ENCODE measurements around the gene GULP1.
"Not testable (repeated sequence)": the region's sequence is repeated elsewhere in the genome, so short reads cannot be mapped to it uniquely, and the experiment has no call there.

GULP1 gene

DNA sequence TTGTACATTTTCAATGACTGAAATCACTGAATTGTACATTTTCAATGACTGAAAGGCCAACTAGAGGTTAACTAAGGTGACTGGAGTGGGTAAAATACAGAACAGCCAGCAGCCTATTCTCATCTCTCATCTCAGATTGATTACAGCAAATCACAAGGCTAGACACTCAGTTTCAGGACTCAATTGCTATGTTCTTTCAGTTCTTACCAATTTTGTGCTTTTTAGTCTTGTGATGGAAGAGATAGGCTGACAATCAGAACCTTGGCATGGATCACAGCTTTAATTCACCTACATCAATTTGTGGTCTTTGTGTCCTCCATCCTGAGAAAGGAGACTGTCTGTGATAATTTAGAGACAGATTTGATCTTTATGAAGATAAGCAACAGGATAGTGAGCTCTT is 124.7 kb downstream of the GULP1 start:
- DNase-seq (ENCODE audit: low read depth): no peak

DNA sequence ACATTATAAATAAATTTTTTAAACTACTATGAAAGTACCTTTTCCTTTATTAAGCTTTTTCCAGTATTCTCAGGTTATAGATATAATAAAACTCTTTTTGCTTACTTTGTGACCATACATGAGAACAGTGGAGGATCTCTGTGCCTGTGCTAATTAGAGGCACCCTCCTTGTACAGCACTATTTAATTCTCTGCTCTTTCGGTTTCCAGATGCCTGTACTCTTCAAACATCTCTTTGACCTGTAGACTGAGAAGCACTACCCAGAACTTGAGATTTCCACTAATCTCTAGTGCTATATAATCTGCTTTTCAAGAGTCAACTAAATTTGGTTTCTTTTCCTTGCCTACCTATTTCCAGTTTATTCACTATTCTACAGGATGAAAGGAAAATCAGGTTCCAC is 131.1 kb downstream of the GULP1 start:
- DNase-seq (ENCODE audit: low read depth): no peak

GRCh38 chr2:188425266-188425665 is 133.6 kb downstream of the GULP1 start:
- DNase-seq (ENCODE audit: low read depth): no peak

GRCh38 chr2:188426121-188426520 is 134.4 kb downstream of the GULP1 start:
- DNase-seq (ENCODE audit: low read depth): no peak

- no peak for DNase-seq (ENCODE audit: low read depth)
Measured at GRCh38 chr2:188430705-188431104, 139.0 kb downstream of the GULP1 start.

- no peak for DNase-seq (ENCODE audit: low read depth)
Measured at GRCh38 chr2:188434018-188434417, 142.3 kb downstream of the GULP1 start.

DNA sequence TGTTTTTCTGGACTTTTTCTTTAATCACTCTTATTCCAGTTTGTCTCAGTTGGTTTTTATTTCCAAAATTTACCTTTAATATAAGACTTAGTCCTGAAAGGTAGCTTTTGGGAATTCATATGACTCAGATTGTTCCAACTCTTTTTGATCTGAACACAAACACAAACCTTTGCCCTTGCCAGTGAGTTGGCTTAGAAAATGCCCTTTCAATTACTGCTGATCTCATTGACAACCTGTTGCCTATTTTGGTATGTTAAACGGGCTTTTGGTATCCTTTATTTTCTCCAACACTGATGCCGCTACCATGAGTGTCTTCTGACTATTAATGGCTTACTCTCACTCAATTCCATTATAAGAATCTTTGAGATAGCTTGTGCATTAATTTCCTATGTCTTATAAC is 143.4 kb downstream of the GULP1 start:
- no peak for DNase-seq (ENCODE audit: low read depth)

DNA sequence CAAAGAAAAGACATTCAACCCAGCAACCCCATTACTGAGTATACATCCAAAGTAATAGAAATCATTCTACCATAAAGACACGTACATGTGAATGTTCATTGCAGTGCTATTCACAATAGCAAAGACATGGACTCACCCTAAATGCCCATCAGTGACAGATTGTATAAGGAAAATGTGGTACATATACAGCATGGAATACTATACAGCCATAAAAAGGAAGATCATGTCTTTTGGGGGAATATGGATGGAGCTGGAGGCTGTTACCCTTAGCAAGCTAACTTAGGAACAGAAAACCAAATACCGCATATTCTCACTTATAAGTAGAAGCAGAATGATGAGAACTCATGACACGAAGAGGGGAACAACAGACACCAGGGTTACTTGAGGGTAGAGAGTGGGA is 145.9 kb downstream of the GULP1 start:
- no peak for DNase-seq (ENCODE audit: low read depth)

DNA sequence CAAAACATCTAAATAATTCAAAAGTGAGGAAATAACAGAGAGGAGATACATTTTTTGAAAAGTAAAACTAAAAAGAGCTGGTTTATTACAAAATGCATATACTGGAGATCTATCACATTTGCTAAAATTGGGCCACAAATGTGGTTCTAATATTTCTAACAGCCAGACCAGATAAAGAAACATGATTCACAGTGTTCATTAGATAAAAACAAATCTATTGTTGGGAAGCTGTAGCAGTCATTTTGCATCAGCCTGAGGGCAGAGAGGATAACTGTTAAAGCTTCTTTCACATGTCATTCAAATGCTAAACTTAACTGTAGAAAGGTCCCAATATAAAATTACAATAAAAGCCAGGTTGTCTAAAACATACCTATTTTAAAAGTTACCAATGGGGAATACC is 148.3 kb downstream of the GULP1 start:
- DNase-seq (ENCODE audit: low read depth): no peak

DNA sequence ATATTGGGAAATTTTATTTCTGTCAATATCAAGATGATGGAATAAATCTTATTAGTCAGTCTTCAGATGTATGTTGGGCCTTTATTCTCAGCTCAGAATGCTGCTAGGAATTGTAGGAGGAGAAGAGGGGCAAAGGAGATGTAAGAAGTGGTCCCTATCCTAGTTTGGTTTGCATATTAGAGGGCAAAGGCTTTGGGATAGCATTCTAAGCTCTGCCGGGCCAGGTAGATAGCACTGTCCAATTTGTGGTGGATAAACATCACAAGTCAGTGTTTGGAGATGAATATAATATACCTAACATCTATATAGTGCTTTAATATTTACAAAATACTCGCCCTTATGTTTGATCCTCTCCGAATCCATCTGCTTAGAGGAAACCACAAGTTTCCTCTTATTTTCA is 149.2 kb downstream of the GULP1 start:
- DNase-seq (ENCODE audit: low read depth): no peak

DNA sequence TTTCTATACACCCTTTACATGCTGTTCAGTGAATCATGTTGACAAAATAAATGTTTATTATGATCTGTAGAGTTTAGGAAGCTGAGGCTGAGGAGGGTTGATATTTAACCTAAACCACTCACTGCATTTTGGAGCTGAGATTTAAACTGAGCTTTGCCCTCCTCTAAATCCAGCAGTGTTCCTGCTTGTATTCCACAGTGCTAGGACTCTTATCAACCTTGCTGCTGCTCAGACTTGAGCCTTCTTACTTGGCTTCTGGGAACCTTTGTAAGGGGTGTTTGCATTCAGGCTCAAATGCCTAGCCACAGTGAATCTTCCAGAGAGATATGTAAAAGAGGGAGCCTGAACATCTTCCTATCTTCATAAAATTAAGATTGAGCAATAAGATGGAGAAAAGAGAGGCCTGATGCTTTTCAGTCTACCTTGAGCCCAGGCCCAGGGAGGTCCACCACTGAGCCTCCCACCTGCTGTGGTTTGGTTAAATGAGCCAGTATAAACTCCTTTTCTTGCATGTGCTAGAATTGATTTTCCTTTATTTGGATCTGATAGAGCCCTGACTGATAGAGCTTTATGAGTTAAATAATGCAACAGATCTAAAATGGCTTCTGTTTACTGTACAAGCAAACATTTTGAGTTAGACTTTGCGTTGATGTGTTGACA is 149.7 kb downstream of the GULP1 start:
- DNase-seq (ENCODE audit: low read depth): no peak

GRCh38 chr2:188443207-188443606 is 151.5 kb downstream of the GULP1 start:
- DNase-seq (ENCODE audit: low read depth): no peak

- DNase-seq (ENCODE audit: low read depth): no peak
Measured at GRCh38 chr2:188444106-188444835, 152.6 kb downstream of the GULP1 start.

DNA sequence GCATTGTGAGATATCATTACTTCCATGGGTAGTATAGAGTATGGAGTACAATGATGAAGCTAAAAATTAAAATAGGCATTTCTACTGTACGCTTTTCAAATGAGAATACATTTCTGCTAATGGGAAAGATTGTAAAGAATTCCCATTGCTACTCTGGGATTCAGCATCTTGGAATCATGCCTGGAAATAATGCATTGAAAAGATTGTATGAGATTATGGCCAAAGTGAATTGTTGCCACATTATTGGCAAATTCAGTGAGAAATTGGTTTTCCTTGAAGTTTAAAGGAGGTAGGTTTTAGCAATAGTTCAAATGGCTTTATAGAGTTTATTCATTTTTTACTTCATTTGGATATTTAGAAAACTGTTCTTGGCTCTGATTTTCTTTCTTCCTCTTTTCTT is 157.9 kb downstream of the GULP1 start:
- no peak for DNase-seq (ENCODE audit: low read depth)

DNA sequence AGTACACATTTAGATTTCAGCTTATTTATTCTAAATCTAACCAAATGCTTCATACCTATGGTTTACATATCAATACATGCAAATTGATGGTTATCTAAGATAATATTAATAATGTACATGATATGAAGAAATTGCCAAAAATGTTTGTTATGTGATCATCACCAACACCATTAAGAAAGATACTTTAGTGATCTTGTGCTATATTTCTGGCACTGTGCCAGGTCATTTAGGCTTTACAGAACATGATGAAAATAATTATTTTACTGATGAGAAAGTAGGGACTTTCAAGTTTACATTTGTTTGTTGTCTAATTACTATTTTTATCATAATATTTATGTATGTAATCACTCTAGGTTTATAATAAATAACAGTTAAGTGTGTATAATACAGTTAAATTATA is 158.3 kb downstream of the GULP1 start:
- no peak for DNase-seq (ENCODE audit: low read depth)

DNA sequence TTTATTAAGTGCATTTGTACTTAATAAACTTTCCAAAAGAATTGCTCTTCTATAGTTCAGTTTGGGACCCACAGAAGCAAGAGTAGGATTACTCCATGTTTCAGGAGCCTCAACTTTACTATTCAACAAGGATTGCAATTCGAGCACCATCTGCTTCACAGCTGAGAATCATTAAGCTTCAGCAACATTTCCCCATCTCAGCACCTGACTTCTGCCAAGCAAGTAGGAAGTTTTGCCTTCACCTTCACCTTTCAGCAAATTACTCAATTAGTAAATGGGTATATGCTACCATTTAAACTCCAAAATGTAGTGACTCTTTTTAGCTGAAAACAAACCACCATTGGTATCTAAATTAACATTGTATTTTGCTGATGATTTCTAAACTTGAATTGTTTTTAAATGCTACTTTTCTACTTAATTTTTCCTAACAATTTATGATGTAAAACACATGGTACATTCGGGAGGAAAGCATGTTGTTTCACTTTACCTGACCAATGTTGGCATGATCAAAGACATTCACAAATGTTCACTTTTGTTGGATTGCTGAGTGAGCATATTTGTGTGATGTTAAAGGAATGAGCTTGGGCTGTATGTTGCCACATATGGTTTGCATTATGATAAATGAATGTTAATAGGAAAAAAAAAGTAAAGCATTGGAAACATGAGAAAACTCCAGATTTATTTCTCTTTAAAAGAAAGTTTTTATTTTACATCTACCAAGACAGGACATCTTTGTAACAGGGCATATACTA is 159.2 kb downstream of the GULP1 start:
- no peak for DNase-seq (ENCODE audit: low read depth)

DNA sequence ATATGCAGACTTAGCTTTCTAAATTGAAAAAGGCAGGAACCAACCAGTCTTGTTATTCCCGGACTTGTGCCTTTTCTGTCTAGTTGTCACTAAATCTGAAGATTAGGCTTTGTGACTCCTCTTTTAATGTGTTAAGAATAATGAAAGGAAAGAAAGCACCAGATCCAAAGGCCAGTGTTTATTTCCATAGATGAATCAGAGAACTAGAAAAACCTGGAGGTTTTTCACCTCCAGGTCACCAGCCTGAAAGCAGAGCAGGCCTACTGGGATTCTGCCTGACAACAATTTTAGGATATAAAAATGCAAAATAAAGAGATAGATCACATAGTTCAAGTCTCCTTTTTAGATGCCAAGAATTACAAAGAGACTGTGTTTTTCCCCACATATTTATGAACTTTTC is 160.4 kb downstream of the GULP1 start:
- DNase-seq (ENCODE audit: low read depth): no peak

DNA sequence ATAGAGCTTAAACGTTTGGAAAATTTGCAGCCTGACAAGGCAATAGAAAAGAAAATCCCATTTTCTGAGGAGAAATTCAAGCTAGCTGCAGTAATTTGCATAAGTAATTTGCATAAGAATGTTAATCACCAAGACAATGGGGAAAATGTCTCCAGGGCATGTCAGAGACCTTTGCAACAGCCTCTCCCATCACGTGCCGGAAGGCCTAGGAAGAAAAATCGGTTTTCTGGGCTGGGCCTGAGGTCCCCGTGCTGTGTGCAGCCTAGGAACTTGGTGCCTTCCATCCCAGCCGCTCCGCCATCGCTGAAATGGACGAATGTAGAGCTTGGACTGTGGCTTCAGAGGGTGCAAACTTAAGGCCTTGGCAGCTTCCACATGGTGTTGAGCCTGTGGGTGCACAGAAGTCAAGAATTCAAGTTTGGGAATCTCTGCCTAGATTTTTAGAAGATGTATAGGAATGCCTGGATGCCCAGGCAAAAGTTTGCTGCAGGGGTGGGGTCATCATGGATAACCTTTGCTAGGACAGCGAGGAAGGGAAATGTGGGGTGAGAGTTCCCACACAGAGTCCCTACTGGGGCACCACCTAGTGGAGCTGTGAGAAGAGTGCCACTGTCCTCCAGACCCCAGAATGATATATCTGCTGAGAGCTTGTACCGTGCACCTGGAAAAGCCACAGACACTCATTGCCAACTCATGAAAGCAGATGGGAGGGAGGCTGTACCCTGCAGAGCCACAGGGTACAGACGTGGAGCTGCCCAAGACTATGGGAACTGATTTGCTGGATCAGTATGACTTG is 164.6 kb downstream of the GULP1 start:
- no peak for DNase-seq (ENCODE audit: low read depth)

- DNase-seq (ENCODE audit: low read depth): no peak
Measured at GRCh38 chr2:188459061-188459460, 167.4 kb downstream of the GULP1 start.

DNA sequence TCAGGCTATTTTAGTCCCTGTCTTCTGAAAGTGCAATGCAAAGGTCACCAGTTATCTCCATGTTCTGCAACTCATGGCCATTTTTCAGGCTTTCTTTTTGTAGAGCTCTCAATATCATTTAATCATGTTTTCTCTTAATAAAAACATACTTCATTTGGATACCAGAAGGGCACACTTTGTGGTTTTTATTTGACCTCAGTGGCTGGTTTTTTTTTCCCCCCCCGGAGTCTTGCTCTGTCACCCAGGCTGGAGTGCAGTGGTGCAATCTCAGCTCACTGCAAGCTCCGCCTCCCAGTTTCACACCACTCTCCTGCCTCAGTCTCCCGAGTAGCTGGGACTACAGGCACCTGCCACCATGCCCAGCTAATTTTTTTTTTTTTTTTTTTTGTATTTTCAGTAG is 174.4 kb downstream of the GULP1 start:
- not testable (repeated sequence) for DNase-seq (ENCODE audit: low read depth)

GRCh38 chr2:188466761-188467160 is 175.1 kb downstream of the GULP1 start:
- no peak for DNase-seq (ENCODE audit: low read depth)

DNA sequence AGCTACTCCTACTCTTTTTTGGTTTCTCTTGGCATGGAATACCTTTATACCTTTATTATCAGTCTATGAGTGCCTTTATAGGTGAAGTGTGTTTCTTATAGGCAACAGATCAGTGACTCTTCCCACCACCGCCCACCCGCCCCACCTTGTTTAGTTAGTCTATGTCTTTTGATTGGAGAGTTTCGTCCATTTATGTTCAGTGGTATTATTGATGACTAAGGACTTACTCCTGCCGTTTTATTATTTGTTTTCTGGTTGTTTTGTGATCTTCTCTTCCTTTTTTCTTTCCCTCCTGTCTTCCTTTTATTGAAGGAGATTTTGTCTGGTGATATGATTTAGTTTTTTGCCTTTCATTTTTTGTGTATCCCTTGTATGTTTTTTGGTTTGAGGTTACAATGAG is 179.5 kb downstream of the GULP1 start:
- DNase-seq (ENCODE audit: low read depth): no peak
